Keratinocyte (primary cell): ENCODE measurements around the gene JAKMIP2. TPM values are rescaled to one million over a fixed set of nuclear protein-coding genes. Genes with fewer than 3 reads are reported as not detected.

Experiments
- DNase-seq: peaks from one replicate; pipeline ENCODE4 v3.0.0-alpha.2; 2011; ENCODE audit warnings: low read depth, missing footprints, low spot score
- FAIRE-seq: peaks from 2 replicates; lab custom pipeline; 2011; peaks lifted over from hg19 to GRCh38; lab: Jason Lieb, UNC
- H2AFZ ChIP-seq: 2 replicates; pipeline ENCODE4 v1.6.0; 2012; ENCODE audit warnings: low read length, control low read depth, inconsistent platforms; ENCODE audit not compliant: control insufficient read depth
- H3K27ac ChIP-seq: 2 replicates; pipeline ENCODE4 v1.5.1; 2011; ENCODE audit warnings: low read length; ENCODE audit not compliant: control insufficient read depth, insufficient read depth
- H3K27me3 ChIP-seq: 3 replicates; pipeline ENCODE4 v1.6.0; 2011; ENCODE audit warnings: low read length; ENCODE audit not compliant: control insufficient read depth, insufficient read depth; ENCODE audit errors: extremely low read depth
- H3K36me3 ChIP-seq, 2 experiments: 2 replicates in 1 of 2; 3 replicates in 1 of 2; pipeline ENCODE4 v1.5.1; 2011; ENCODE audit warnings: low read length in 2 of 2, mild to moderate bottlenecking in 1 of 2; ENCODE audit not compliant: control insufficient read depth in 2 of 2, insufficient read depth in 2 of 2; ENCODE audit errors: extremely low read depth in 1 of 2
- H3K4me1 ChIP-seq: 3 replicates; pipeline ENCODE4 v1.5.1; 2011; ENCODE audit warnings: low read length; ENCODE audit not compliant: control insufficient read depth, insufficient read depth; ENCODE audit errors: extremely low read depth
- H3K4me2 ChIP-seq: 3 replicates; pipeline ENCODE4 v1.6.0; 2011; ENCODE audit warnings: low read depth, low read length; ENCODE audit not compliant: control insufficient read depth, insufficient read depth; ENCODE audit errors: extremely low read depth
- H3K4me3 ChIP-seq, 3 experiments: fragments of 200-600 bp in 1 of 3; sonication (generic) in 1 of 3; 2 replicates in 2 of 3; 3 replicates in 1 of 3; pipeline ENCODE4 v1.5.1; 2011 to 2016; ENCODE audit warnings: low read length in 3 of 3, mild to moderate bottlenecking in 3 of 3, control low read depth in 2 of 3, inconsistent platforms in 1 of 3, low read depth in 1 of 3, mixed read lengths in 1 of 3, mixed run types in 1 of 3, moderate library complexity in 1 of 3; ENCODE audit not compliant: control insufficient read depth in 2 of 3, insufficient read depth in 2 of 3; ENCODE audit errors: extremely low read depth in 1 of 3
- H3K79me2 ChIP-seq: 2 replicates; pipeline ENCODE4 v1.6.0; 2012; ENCODE audit warnings: low read length; ENCODE audit not compliant: control insufficient read depth, insufficient read depth
- H3K9ac ChIP-seq: 3 replicates; pipeline ENCODE4 v1.6.0; 2011; ENCODE audit warnings: low read length; ENCODE audit not compliant: control insufficient read depth, insufficient read depth; ENCODE audit errors: extremely low read depth
- H3K9me1 ChIP-seq: 3 replicates; pipeline ENCODE4 v1.6.0; 2011; ENCODE audit warnings: low read length; ENCODE audit not compliant: control insufficient read depth, insufficient read depth; ENCODE audit errors: extremely low read depth
- H3K9me3 ChIP-seq: 2 replicates; pipeline ENCODE4 v1.5.1; 2012; ENCODE audit warnings: low read depth, low read length; ENCODE audit not compliant: control insufficient read depth
- H4K20me1 ChIP-seq: 3 replicates; pipeline ENCODE4 v1.6.0; 2011; ENCODE audit warnings: low read length; ENCODE audit not compliant: control insufficient read depth, insufficient read depth; ENCODE audit errors: extremely low read depth
- EZH2 ChIP-seq: IDR thresholded peaks from one replicate; pipeline ENCODE4 v1.6.1; 2012; ENCODE audit warnings: inconsistent platforms, mild to moderate bottlenecking, low read length, moderate library complexity
- dilution Hi-C: fragments of 300-500 bp; cut with MboI; formaldehyde crosslinking; loops from one replicate; pipeline ENCODE4 v1.7.0; 2020; ENCODE audit warnings: low sequenced_read_pairs; ENCODE audit not compliant: extremely low pct_ligation_motif_present
- polyA plus RNA-seq, 5 experiments: library from polyadenylated mRNA; depleted of rRNA in 3 of 5; stranded (reverse) in 3 of 5; stranded (forward) in 1 of 5; unstranded in 1 of 5; fragments of >200 nt; gene quantifications; 1 replicate in 1 of 5; 2 replicates in 3 of 5; 3 replicates in 1 of 5; pipeline versions ENCODE4 v1.2.1 to v1.2.3, GENCODE V29; 2011 to 2012; ENCODE audit warnings: missing spikeins in 2 of 5, low read depth in 1 of 5, low replicate concordance in 1 of 5
- TF ChIP-seq, protein P1 (sequence below), 3 experiments: IDR thresholded peaks in 1 of 3; conservative IDR thresholded peaks in 1 of 3; optimal IDR thresholded peaks in 1 of 3; 2 replicates in 2 of 3; 3 replicates in 1 of 3; pipeline versions ENCODE3 to v1.5.1; 2011; ENCODE audit warnings: low read length in 3 of 3, mild to moderate bottlenecking in 3 of 3, moderate library complexity in 2 of 3, control low read depth in 1 of 3, inconsistent platforms in 1 of 3; ENCODE audit not compliant: insufficient read depth in 2 of 3; ENCODE audit errors: extremely low read depth in 1 of 3

The JAKMIP2 gene
- polyA plus RNA-seq, 1 donor (not counting 4 experiments of a cell fraction or from before 2014, with no cell fraction given): not detected

- no peaks in the 10 kb centered on the region for H3K4me1 ChIP-seq
- no peaks in the 10 kb centered on the region for H3K79me2 ChIP-seq
- TF ChIP-seq, protein P1, sequence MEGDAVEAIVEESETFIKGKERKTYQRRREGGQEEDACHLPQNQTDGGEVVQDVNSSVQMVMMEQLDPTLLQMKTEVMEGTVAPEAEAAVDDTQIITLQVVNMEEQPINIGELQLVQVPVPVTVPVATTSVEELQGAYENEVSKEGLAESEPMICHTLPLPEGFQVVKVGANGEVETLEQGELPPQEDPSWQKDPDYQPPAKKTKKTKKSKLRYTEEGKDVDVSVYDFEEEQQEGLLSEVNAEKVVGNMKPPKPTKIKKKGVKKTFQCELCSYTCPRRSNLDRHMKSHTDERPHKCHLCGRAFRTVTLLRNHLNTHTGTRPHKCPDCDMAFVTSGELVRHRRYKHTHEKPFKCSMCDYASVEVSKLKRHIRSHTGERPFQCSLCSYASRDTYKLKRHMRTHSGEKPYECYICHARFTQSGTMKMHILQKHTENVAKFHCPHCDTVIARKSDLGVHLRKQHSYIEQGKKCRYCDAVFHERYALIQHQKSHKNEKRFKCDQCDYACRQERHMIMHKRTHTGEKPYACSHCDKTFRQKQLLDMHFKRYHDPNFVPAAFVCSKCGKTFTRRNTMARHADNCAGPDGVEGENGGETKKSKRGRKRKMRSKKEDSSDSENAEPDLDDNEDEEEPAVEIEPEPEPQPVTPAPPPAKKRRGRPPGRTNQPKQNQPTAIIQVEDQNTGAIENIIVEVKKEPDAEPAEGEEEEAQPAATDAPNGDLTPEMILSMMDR (optimal IDR thresholded peaks at IDR 0.05 in 1 of 3, IDR thresholded peaks at IDR 0.05 in 1 of 3, conservative IDR thresholded peaks at IDR 0.05 in 1 of 3; ENCODE audit: extremely low read depth in 1 of 3, insufficient read depth in 2 of 3, low read length in 3 of 3): no peak
- no peak for TF ChIP-seq EZH2
- no peak overlapping the region for H3K4me3 ChIP-seq
- H3K36me3 ChIP-seq: no peaks in the 10 kb centered on the region
- no peak for FAIRE-seq
- no peak overlapping the region for H3K9ac ChIP-seq
- H3K27ac ChIP-seq: no peak overlapping the region
- H3K4me2 ChIP-seq: no peak overlapping the region
- no peaks in the 10 kb centered on the region for H3K27me3 ChIP-seq
- no peak overlapping the region for H2AFZ ChIP-seq
- no peaks in the 10 kb centered on the region for H3K9me3 ChIP-seq
- no peaks in the 10 kb centered on the region for H3K9me1 ChIP-seq
- H4K20me1 ChIP-seq: no peaks in the 10 kb centered on the region
- dilution Hi-C loops: no loop called here
- no peak for DNase-seq
Observed at GRCh38 chr5:147591120-147591519, 191.4 kb downstream of the JAKMIP2 start.

- TF ChIP-seq, protein P1 (optimal IDR thresholded peaks at IDR 0.05 in 1 of 3, IDR thresholded peaks at IDR 0.05 in 1 of 3, conservative IDR thresholded peaks at IDR 0.05 in 1 of 3; ENCODE audit: extremely low read depth in 1 of 3, insufficient read depth in 2 of 3, low read length in 3 of 3): no peak
- TF ChIP-seq EZH2: no peak
- no peak overlapping the region for H3K4me3 ChIP-seq
- H3K36me3 ChIP-seq: no peaks in the 10 kb centered on the region
- H3K4me2 ChIP-seq: no peak overlapping the region
- no peak overlapping the region for H3K9ac ChIP-seq
- FAIRE-seq (no peak), DNase-seq (no peak)
- dilution Hi-C loops: no loop called here
- H2AFZ ChIP-seq: no peak overlapping the region
- no peaks in the 10 kb centered on the region for H3K27me3 ChIP-seq
- H3K27ac ChIP-seq: no peak overlapping the region
- H4K20me1 ChIP-seq: no peaks in the 10 kb centered on the region
- H3K9me1 ChIP-seq: no peaks in the 10 kb centered on the region
- no peaks in the 10 kb centered on the region for H3K9me3 ChIP-seq
- H3K4me1 ChIP-seq: no peaks in the 10 kb centered on the region
- H3K79me2 ChIP-seq: no peaks in the 10 kb centered on the region
Observed at GRCh38 chr5:147590096-147590495, 192.4 kb downstream of the JAKMIP2 start.
